Measurements from ENCODE around the gene FANCE. TPM values are rescaled to one million over a fixed set of nuclear protein-coding genes. Genes with fewer than 3 reads are reported as not detected.

The FANCE gene
- total and polyA plus RNA-seq, 2 experiments from 2014 or later: 5.4 to 25.5 TPM

DNA sequence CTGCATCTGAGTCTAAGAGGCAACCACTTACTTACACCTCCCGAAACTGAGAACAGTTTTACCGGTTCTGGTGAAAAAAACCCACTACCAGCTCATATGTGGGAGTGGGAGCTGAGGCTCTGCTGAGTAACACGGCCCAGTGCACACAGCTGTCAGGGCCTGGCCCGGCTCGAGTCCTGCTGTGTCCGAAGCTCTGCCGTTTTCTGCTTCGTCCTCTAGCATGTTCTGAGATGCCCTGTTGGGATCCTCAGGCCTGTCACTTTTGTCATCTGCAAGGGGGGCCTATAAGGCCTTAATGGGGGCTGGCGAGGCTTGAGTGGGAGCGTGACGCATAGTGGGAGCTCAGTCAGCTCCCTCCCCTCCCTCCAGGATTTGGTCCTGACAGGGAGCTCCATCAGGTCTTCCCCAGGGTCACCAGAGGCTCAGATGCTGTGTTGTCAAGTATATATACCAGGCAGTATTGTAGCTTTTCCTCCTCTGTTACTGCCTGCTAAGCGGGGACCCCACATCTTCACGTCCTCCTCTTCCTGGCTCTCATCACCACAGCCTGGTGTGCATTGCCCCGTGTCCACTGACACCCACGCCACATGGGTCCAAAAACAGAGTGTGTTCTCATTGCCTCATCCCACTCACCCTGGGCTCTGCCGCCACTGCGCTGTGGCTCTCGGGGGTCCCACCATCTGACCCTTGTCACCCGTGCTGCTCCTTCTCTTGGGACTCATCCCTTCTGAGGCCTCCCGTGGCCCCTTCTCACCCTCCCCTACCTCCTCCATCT lies 45.2 kb upstream of the FANCE start (continued):
- TF ChIP-seq ETS1 (IDR thresholded peaks at IDR 0.05) (no peak), STAT1 (IDR thresholded peaks at IDR 0.05; ENCODE audit: unreplicated experiment) (no peak), EZH2phosphoT487 (IDR thresholded peaks at IDR 0.05; ENCODE audit: unreplicated experiment) (no peak), JUNB (IDR thresholded peaks at IDR 0.05; ENCODE audit: unreplicated experiment) (no peak)
- TF ChIP-seq, protein P1, sequence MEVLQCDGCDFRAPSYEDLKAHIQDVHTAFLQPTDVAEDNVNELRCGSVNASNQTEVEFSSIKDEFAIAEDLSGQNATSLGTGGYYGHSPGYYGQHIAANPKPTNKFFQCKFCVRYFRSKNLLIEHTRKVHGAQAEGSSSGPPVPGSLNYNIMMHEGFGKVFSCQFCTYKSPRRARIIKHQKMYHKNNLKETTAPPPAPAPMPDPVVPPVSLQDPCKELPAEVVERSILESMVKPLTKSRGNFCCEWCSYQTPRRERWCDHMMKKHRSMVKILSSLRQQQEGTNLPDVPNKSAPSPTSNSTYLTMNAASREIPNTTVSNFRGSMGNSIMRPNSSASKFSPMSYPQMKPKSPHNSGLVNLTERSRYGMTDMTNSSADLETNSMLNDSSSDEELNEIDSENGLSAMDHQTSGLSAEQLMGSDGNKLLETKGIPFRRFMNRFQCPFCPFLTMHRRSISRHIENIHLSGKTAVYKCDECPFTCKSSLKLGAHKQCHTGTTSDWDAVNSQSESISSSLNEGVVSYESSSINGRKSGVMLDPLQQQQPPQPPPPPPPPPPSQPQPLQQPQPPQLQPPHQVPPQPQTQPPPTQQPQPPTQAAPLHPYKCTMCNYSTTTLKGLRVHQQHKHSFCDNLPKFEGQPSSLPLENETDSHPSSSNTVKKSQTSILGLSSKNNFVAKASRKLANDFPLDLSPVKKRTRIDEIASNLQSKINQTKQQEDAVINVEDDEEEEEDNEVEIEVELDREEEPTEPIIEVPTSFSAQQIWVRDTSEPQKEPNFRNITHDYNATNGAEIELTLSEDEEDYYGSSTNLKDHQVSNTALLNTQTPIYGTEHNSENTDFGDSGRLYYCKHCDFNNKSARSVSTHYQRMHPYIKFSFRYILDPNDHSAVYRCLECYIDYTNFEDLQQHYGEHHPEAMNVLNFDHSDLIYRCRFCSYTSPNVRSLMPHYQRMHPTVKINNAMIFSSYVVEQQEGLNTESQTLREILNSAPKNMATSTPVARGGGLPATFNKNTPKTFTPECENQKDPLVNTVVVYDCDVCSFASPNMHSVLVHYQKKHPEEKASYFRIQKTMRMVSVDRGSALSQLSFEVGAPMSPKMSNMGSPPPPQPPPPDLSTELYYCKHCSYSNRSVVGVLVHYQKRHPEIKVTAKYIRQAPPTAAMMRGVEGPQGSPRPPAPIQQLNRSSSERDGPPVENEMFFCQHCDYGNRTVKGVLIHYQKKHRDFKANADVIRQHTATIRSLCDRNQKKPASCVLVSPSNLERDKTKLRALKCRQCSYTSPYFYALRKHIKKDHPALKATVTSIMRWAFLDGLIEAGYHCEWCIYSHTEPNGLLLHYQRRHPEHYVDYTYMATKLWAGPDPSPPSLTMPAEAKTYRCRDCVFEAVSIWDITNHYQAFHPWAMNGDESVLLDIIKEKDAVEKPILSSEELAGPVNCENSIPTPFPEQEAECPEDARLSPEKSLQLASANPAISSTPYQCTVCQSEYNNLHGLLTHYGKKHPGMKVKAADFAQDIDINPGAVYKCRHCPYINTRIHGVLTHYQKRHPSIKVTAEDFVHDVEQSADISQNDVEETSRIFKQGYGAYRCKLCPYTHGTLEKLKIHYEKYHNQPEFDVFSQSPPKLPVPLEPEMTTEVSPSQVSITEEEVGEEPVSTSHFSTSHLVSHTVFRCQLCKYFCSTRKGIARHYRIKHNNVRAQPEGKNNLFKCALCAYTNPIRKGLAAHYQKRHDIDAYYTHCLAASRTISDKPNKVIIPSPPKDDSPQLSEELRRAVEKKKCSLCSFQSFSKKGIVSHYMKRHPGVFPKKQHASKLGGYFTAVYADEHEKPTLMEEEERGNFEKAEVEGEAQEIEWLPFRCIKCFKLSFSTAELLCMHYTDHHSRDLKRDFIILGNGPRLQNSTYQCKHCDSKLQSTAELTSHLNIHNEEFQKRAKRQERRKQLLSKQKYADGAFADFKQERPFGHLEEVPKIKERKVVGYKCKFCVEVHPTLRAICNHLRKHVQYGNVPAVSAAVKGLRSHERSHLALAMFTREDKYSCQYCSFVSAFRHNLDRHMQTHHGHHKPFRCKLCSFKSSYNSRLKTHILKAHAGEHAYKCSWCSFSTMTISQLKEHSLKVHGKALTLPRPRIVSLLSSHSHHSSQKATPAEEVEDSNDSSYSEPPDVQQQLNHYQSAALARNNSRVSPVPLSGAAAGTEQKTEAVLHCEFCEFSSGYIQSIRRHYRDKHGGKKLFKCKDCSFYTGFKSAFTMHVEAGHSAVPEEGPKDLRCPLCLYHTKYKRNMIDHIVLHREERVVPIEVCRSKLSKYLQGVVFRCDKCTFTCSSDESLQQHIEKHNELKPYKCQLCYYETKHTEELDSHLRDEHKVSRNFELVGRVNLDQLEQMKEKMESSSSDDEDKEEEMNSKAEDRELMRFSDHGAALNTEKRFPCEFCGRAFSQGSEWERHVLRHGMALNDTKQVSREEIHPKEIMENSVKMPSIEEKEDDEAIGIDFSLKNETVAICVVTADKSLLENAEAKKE (CRISPR knock-in tag; IDR thresholded peaks at IDR 0.05): no peak

- Histone ChIP-seq H3K4me1 (ENCODE audit: insufficient read depth) (no peaks in the 10 kb centered on the region), H3K79me2 (replicated peaks; ENCODE audit: insufficient read depth) (no peaks in the 10 kb centered on the region), H3K36me3 (ENCODE audit: insufficient read depth) (no peaks in the 10 kb centered on the region), H3K9me2 (ENCODE audit: insufficient read depth) (0 out of 2 replicates have a peak, but pooled peaks cover 4% of the 10 kb centered on the region), H3K4me3 (no peak overlapping the region), H2AFZ (no peak overlapping the region), H3K27me3 (ENCODE audit: insufficient read depth) (no peaks in the 10 kb centered on the region), H3K4me2 (no peak overlapping the region), H3F3A (replicated peaks; ENCODE audit: low read depth) (no peaks in the 10 kb centered on the region), H4K20me1 (replicated peaks; ENCODE audit: insufficient read depth) (no peaks in the 10 kb centered on the region), H3K27ac (ENCODE audit: low read depth) (no peak overlapping the region)
- H3K36me3 Mint-ChIP-seq (ENCODE audit: low read depth): no peaks in the 10 kb centered on the region; the same call in 2 of the 3 replicates
- no peak overlapping the region for H3K27ac Mint-ChIP-seq
- H3K4me3 Mint-ChIP-seq: no peak overlapping the region
- H3K9me3 Mint-ChIP-seq: no peaks in the 10 kb centered on the region
- H3K4me1 Mint-ChIP-seq: peaks cover 10% of the 10 kb centered on the region
- ATAC-seq (no peak), DNase-seq (ENCODE audit: low spot score) (no peak)
- peaks cover 7% of the 10 kb centered on the region for H3K27me3 Mint-ChIP-seq (ENCODE audit: insufficient read depth, low read depth, poor library complexity)
- TF ChIP-seq CREB1 (CRISPR knock-in tag; IDR thresholded peaks at IDR 0.05; ENCODE audit: low read depth) (no peak), ZNF114 (CRISPR knock-in tag; IDR thresholded peaks at IDR 0.05) (no peak), NANOG (IDR thresholded peaks at IDR 0.05; ENCODE audit: borderline replicate concordance) (no peak), ZNF331 (CRISPR knock-in tag; IDR thresholded peaks at IDR 0.05; ENCODE audit: low read depth) (no peak), POLR2AphosphoS5 (IDR thresholded peaks at IDR 0.05; ENCODE audit: low read depth) (no peak), EZH2phosphoT487 (IDR thresholded peaks at IDR 0.05; ENCODE audit: unreplicated experiment) (no peak), ETS1 (IDR thresholded peaks at IDR 0.05) (no peak)
These were observed 42.9 kb upstream of the FANCE start for GRCh38 chr6:35409245-35409644.
